ENCODE results near the gene KCTD15.

Gene KCTD15

GRCh38 chr19:33796164-33796875 is at the start of gene KCTD15:
Gene KCTD15 (plus strand): TSS chr19:33796870. CDS start chr19:33800455, 3,585 bp downstream.
- FAIRE-seq: no peak

GRCh38 chr19:33747273-33747672 is 49.4 kb upstream of the KCTD15 start:
- DNase-seq (ENCODE audit: insufficient read length, low spot score) (no peak), FAIRE-seq (no peak)
- TF ChIP-seq POLR2A (IDR thresholded peaks at IDR 0.05; ENCODE audit: low read depth, low read length): no peak

More at GRCh38 chr19:33796164-33796875, at the start of gene KCTD15:
- no peak for DNase-seq (ENCODE audit: insufficient read length, low spot score)
- TF ChIP-seq POLR2A (IDR thresholded peaks at IDR 0.05; ENCODE audit: low read depth, low read length): no peak

GRCh38 chr19:33748231-33748630 is 48.4 kb upstream of the KCTD15 start:
- DNase-seq (ENCODE audit: insufficient read length, low spot score): no peak
- no peak for TF ChIP-seq POLR2A (IDR thresholded peaks at IDR 0.05; ENCODE audit: low read depth, low read length)
- FAIRE-seq: no peak

- FAIRE-seq: no peak
- no peak for TF ChIP-seq POLR2A (IDR thresholded peaks at IDR 0.05; ENCODE audit: low read depth, low read length)
- no peak for DNase-seq (ENCODE audit: insufficient read length, low spot score)
Measured at GRCh38 chr19:33749016-33749415, 47.7 kb upstream of the KCTD15 start.

GRCh38 chr19:33749619-33750175 is 47.0 kb upstream of the KCTD15 start:
- no peak for TF ChIP-seq POLR2A (IDR thresholded peaks at IDR 0.05; ENCODE audit: low read depth, low read length)
- FAIRE-seq: no peak
- no peak for DNase-seq (ENCODE audit: insufficient read length, low spot score)

GRCh38 chr19:33750587-33751435 is 45.9 kb upstream of the KCTD15 start:
- DNase-seq (ENCODE audit: insufficient read length, low spot score) (no peak), FAIRE-seq (no peak)
- no peak for TF ChIP-seq POLR2A (IDR thresholded peaks at IDR 0.05; ENCODE audit: low read depth, low read length)

GRCh38 chr19:33751436-33751770 is 45.3 kb upstream of the KCTD15 start:
- FAIRE-seq: no peak
- TF ChIP-seq POLR2A (IDR thresholded peaks at IDR 0.05; ENCODE audit: low read depth, low read length): no peak
- no peak for DNase-seq (ENCODE audit: insufficient read length, low spot score)

- no peak for TF ChIP-seq POLR2A (IDR thresholded peaks at IDR 0.05; ENCODE audit: low read depth, low read length)
- DNase-seq (ENCODE audit: insufficient read length, low spot score) (no peak), FAIRE-seq (no peak)
Measured at GRCh38 chr19:33752018-33752800, 44.5 kb upstream of the KCTD15 start.

GRCh38 chr19:33752945-33753344 is 43.7 kb upstream of the KCTD15 start:
- no peak for TF ChIP-seq POLR2A (IDR thresholded peaks at IDR 0.05; ENCODE audit: low read depth, low read length)
- no peak for DNase-seq (ENCODE audit: insufficient read length, low spot score)

GRCh38 chr19:33754361-33754760 is 42.3 kb upstream of the KCTD15 start:
- FAIRE-seq (no peak), DNase-seq (ENCODE audit: insufficient read length, low spot score) (no peak)
- TF ChIP-seq POLR2A (IDR thresholded peaks at IDR 0.05; ENCODE audit: low read depth, low read length): no peak

More at GRCh38 chr19:33752945-33753344, 43.7 kb upstream of the KCTD15 start:
- FAIRE-seq: no peak

GRCh38 chr19:33755099-33756035 is 41.3 kb upstream of the KCTD15 start:
- no peak for FAIRE-seq
- TF ChIP-seq POLR2A (IDR thresholded peaks at IDR 0.05; ENCODE audit: low read depth, low read length): no peak
- no peak for DNase-seq (ENCODE audit: insufficient read length, low spot score)

- FAIRE-seq: no peak
- TF ChIP-seq POLR2A (IDR thresholded peaks at IDR 0.05; ENCODE audit: low read depth, low read length): no peak
- DNase-seq (ENCODE audit: insufficient read length, low spot score): no peak
Measured at GRCh38 chr19:33756177-33756576, 40.5 kb upstream of the KCTD15 start.

GRCh38 chr19:33758541-33759013 is 38.1 kb upstream of the KCTD15 start:
- FAIRE-seq (no peak), DNase-seq (ENCODE audit: insufficient read length, low spot score) (no peak)

More at GRCh38 chr19:33758541-33759013, 38.1 kb upstream of the KCTD15 start:
- TF ChIP-seq POLR2A (IDR thresholded peaks at IDR 0.05; ENCODE audit: low read depth, low read length): no peak
